Right ventricle myocardium superior (tissue), 1 donor: ENCODE data around the gene KIT. TPM values are rescaled to one million over a fixed set of nuclear protein-coding genes. Genes with fewer than 3 reads are reported as not detected.

ENCODE experiments used
- ATAC-seq: fragments of 200-7000 bp; cut with Tn5 transposase; one replicate; pipeline ENCODE4 v1.9.1; 2020; ENCODE audit warnings: mild to moderate bottlenecking; ENCODE audit not compliant: poor library complexity
- DNase-seq: peaks from one replicate; pipeline ENCODE4 v3.0.0-alpha.2; 2020
- intact Hi-C: fragments of 100-400 bp; cut with DNase I; formaldehyde crosslinking; loops from one replicate; pipeline ENCODE4 v1.11.2; 2022
- total RNA-seq: library from RNA; stranded (reverse); fragmentation: NEBNext Ultra II Directional; extraction: Animal tissue kit (Norgen Biotek cat#: 25700); gene quantifications from one replicate; pipeline ENCODE4 v1.2.1, GENCODE V29; 2021
- donor health status: DM: no; HTN: yes; CAD: no; lungs with severe emphysema.

Gene KIT
- total RNA-seq, 1 donor from 2014 or later = 1.6 TPM

- intact Hi-C loops = no loop called here
- DNase-seq = no peak
- ATAC-seq = peak; percentile 37
Observed at GRCh38 chr4:54659313-54659712, 1.6 kb downstream of the KIT start.

DNA sequence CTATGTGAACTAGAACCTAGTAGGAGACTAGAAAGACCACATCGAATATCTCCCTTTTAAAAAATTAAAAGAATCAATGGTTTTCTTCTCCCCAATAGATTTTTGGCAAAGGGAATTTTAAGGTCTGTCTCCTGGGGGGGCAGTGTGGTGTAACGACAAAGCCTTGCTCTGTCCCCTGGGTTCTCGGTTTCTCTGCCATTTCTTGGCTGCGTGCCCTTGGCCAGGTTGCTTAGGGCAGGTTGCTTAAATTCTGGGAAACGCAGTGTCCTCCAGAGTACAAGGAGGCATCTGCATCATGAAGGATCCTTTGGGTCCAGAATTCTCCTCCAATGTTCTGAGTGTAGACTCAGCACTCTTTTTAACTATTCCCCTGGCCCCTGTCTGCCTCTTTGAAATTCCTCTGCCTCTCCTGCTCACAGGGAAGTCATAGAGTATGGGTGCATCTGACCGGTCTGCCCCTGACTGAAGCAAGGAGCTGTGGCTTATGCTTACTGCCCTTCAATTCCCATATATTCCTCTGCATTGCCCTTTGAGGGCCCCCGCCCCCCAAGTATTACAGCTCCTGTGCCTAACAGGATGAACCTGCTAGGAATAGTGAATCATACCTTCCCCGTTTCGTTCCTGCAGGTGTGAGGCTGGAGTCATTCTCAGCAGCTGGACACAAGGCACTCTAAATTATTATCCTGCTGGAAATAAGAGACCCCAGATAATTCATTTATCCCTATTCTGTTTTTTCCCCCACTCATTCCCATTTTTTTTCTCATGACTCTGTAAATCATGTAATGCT, 2.2 kb downstream of the KIT start:
- DNase-seq (no peak), ATAC-seq (no peak)
- intact Hi-C loops = no loop called here

DNA sequence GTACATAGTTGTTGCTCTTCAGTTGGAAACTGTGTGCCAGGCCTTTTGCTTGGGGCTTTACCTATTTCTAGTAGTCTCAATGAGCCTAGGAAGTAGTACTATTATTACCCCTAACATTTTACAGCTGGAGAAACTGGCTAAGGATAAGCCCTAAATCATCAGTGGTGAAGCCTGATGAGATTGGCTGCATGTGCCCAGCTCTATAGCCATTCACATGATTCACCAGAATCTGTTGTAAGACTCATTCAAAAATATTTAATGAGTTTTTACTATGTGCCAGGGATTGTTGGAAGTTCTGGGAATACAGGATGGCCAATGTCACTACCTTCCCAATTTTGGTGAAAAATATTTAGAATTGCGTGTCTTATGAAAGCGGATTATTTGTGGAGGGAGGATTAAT, 2.8 kb downstream of the KIT start:
- DNase-seq = no peak
- intact Hi-C loops = no loop called here
- no peak for ATAC-seq

- ATAC-seq = no peak
- no peak for DNase-seq
- intact Hi-C loops = no loop called here
Observed at GRCh38 chr4:54661169-54661568, 3.4 kb downstream of the KIT start.

DNA sequence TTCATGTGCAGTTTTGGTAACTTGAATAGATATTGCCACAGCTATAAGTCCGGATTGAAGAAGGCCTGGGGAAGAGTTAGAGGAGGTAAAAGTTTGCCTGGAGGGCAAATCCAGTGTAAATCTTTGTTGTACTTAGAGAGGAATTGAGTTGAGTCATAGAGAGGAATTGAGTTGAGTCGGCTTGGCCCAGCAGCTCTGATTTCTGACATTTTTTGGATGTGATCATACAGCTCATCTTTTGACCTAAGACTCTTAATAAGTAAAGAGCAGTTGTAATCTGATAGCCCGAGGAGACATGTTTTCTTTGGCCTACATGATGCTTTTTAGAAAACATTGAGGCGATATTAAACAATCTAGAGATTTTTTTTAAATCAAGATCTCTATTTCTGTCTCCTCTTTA, 3.9 kb downstream of the KIT start:
- DNase-seq (no peak), ATAC-seq (no peak)
- intact Hi-C loops = no loop called here

DNA sequence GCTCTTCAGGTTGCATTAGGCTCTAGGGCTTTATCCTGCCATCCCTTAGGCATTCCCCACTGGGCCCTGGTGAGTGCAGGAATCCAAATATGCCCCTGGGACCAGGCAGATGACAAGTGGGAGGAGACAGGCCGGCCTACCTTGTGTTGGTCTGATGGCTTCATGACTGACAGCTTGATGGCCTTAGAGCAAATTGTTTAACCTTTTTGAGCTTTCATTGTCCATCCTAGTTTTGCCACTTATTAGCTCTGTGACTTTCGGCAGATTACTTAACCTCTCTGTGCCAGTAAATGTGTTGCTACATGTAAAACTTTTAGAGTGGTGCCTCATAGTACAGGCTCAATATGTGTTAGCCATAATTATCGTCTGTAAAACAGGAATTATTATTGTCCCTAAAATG, 4.4 kb downstream of the KIT start:
- DNase-seq (no peak), ATAC-seq (no peak)
- intact Hi-C loops = no loop called here

DNA sequence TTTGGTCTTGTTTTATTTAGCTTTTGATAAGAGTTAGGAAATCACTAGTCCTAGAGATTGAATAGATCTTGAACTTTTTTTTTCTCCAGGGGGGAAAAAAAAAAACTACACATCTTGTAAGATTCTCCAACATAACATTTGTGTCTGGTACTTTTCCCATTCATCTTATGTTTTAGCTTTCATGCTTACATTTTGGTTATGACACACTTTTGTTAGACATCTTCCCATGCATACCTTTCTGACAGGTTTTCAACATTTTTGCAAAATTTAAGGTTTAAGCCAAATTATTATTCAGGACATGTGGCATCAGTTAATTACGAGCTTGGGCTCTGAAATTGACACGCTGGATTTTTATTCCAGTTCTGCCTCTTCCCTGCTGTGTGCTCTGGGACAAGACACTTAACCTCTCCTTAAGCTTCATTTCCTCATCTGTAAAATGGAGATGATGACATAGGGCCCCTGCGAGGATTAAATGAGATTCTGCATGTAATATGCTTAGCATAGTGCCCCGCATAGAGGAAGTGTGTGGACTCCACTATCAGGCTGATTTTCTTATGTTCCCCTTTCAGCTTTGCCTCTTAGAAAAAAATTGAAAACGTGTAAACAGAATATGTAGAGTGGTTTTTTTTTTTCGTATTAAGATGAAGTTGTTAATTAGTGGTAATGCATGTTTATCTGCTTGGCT, 5.3 kb downstream of the KIT start:
- intact Hi-C loops = no loop called here
- ATAC-seq = no peak
- DNase-seq = no peak

GRCh38 chr4:54664400-54664799, 6.6 kb downstream of the KIT start:
- DNase-seq = no peak
- intact Hi-C loops = no loop called here
- ATAC-seq = no peak

DNA sequence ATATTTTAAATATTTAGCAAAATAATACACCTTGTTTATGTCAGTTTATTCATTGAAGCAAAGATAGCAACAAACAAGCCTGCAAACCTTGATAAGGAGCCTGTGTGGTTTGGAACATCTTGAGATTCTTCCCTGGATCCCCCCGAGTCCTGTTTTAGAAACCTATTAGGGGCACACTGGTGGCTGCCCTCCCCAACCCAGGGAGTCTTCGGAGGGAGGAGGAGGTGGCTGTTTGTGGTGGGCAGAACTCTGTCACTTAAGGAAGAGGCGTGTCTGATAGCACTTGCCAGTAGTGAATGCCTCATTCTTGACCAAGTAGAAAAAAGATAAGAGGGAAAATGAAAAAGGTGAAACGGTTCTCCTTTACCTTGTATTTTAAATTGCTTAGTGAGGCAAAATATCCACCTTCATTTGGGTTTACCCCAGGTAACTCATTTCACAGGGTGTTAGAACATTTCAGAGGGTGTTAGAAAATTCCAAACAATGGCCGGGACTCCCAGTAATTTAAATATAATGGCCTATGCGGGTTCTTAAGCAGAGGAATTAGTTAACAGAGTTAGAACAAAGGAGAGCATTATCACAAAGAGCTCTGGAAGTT, 10.4 kb downstream of the KIT start:
- intact Hi-C loops = no loop called here
- DNase-seq = no peak
- ATAC-seq = no peak

GRCh38 chr4:54669831-54670230, 12.1 kb downstream of the KIT start:
- DNase-seq (no peak), ATAC-seq (no peak)
- intact Hi-C loops = no loop called here

DNA sequence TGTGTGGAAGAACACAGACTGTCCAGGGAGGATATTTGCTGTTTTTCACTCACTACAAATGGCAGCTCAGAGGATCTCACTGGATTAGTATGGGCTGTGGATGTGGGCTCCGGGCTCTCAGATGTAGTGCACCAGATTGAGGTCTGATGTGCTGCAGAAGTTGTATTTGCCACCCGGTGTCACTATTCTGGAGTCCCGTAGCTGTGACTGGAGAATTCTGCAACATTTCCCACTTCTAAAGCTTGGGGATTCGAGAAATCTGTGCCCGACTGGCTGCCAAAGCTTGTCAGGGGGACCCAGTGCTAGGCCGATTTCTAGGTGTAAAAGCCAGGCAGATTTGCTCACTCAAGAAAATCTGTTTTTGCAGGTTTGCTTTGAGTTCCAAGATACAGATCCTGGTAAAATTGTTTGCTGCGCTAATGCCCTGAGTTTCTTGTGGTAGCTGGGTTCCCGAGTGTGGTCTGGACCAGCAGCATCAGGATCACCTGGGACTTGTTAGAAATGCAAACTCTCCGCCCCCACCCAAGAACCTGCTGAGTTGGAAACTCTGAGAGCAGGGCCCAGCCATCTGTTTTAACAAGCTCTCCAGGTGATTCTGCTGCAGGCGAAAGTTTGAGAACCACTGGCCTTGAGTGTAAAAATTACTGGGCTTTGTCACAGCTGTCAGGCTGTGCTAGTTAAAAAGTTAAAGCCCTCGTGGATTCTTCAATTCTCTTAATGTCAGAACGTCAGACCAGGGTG, 18.1 kb downstream of the KIT start:
- DNase-seq (no peak), ATAC-seq (no peak)
- intact Hi-C loops = no loop called here

DNA sequence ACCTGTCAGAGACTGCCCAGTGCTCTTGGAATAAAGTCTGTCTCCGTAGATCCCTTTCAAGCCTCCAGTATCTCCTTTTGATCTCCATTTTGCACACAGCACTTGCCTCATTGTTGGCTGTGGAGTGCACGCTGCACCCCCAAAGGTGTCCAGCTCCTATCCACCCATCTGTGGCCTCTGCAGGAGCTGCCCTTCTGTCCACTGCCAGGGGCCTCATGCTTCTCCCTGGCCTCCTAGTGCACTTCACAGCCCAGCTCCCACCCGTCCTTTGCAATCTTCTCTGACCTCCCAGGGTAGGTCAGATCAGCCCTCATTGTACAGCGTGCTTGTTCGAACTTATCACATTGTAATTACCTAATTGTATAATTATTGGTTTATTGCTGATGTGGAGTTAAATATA, 18.9 kb downstream of the KIT start:
- no peak for ATAC-seq
- intact Hi-C loops = no loop called here
- DNase-seq = no peak

DNA sequence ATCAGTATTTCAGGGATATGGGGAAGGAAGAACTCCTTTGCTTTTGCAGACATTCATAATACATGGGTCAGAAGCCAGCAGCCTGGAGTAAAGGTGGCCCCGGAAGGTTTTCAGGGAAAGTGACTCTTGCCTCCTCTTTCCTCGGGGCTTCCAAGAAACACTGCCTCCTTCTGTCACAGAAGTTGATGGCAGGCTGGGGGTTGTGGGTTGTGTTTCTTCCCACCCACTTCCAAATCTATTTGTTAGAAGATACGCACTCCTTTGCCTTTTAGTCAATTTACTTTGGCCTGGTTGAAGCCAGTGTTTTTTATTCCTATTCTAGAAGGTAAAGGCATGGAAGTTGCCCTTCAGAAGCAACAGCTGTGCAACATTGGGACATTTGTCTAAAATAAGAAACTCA, 19.7 kb downstream of the KIT start:
- intact Hi-C loops = no loop called here
- ATAC-seq = no peak
- DNase-seq = no peak

- no peak for ATAC-seq
- intact Hi-C loops = no loop called here
- DNase-seq = no peak
Observed at GRCh38 chr4:54677853-54678650, 20.3 kb downstream of the KIT start.

DNA sequence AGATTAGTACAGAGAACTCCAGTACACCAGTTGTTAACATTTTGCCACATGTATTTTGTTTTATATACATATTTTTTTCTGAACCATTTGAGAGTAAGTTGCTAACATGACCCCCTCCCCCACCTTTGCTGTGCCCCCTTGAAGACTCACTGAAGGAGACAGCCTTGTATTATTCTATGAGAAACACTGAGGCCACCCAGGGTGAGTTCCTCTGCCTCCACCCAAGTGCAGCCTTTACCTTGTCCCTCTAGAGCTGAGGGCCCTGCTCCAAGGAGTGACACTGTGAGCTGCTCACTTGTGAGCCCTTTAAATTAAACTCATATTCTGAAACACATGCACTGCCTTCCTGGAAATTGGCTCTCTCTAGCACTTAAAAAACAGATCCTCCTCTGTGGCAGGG, 21.1 kb downstream of the KIT start:
- intact Hi-C loops = no loop called here
- DNase-seq (no peak), ATAC-seq (no peak)

DNA sequence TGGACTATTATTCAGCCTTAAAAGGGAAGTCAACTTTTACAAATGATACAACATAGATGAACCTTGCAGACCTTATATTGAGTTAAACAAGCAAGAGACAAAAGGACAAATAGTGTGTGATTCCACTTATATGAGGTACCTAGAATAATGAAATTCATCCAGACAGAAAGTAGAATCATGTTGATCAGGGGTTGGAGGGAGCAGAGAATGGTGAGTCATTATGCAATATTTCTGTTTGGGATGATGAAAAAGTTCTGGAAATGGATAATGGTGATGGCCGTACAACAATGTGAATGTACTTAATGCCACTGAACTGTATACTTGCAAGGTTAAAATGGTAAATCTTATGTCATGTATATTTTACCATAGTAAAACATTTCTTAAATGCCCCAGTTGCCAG, 22.1 kb downstream of the KIT start:
- DNase-seq = no peak
- intact Hi-C loops = no loop called here

GRCh38 chr4:54683616-54684346, 26.0 kb downstream of the KIT start:
- no peak for DNase-seq
- ATAC-seq = peak; percentile 31
- intact Hi-C loops = no loop called here

More for the DNA sequence above, 22.1 kb downstream of the KIT start:
- ATAC-seq = no peak

DNA sequence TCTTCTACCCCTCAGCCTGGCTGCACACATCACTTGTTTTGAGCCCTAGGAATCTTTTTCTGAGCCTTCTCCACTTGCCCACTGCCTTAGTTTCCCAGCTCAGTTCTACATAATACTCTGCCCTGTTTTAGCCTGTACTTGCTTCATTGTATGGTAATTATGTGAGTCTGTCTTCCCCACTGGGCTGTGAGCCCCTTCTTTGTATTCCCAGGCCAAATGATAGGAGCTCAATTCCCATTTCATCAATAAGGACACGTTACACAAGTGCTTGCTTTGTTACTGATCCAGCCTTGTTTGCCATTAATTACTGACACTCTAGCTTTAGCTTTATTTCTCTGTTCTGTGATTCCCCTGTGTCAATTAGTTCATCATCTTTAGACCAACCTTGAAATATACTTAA, 28.1 kb downstream of the KIT start:
- ATAC-seq (no peak), DNase-seq (no peak)
- intact Hi-C loops = no loop called here
